HS-27A (cell line): ENCODE results near the gene KIF7.
"Not testable (repeated sequence)": the region's sequence is repeated elsewhere in the genome, so short reads cannot be mapped to it uniquely, and the experiment has no call there.

Experiments used
- DNase-seq: peaks from one replicate; pipeline ENCODE4 v3.0.0-alpha.2; 2012; ENCODE audit warnings: low read depth, missing footprints

Gene KIF7, protein sequence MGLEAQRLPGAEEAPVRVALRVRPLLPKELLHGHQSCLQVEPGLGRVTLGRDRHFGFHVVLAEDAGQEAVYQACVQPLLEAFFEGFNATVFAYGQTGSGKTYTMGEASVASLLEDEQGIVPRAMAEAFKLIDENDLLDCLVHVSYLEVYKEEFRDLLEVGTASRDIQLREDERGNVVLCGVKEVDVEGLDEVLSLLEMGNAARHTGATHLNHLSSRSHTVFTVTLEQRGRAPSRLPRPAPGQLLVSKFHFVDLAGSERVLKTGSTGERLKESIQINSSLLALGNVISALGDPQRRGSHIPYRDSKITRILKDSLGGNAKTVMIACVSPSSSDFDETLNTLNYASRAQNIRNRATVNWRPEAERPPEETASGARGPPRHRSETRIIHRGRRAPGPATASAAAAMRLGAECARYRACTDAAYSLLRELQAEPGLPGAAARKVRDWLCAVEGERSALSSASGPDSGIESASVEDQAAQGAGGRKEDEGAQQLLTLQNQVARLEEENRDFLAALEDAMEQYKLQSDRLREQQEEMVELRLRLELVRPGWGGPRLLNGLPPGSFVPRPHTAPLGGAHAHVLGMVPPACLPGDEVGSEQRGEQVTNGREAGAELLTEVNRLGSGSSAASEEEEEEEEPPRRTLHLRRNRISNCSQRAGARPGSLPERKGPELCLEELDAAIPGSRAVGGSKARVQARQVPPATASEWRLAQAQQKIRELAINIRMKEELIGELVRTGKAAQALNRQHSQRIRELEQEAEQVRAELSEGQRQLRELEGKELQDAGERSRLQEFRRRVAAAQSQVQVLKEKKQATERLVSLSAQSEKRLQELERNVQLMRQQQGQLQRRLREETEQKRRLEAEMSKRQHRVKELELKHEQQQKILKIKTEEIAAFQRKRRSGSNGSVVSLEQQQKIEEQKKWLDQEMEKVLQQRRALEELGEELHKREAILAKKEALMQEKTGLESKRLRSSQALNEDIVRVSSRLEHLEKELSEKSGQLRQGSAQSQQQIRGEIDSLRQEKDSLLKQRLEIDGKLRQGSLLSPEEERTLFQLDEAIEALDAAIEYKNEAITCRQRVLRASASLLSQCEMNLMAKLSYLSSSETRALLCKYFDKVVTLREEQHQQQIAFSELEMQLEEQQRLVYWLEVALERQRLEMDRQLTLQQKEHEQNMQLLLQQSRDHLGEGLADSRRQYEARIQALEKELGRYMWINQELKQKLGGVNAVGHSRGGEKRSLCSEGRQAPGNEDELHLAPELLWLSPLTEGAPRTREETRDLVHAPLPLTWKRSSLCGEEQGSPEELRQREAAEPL (N-terminal part only)

DNA sequence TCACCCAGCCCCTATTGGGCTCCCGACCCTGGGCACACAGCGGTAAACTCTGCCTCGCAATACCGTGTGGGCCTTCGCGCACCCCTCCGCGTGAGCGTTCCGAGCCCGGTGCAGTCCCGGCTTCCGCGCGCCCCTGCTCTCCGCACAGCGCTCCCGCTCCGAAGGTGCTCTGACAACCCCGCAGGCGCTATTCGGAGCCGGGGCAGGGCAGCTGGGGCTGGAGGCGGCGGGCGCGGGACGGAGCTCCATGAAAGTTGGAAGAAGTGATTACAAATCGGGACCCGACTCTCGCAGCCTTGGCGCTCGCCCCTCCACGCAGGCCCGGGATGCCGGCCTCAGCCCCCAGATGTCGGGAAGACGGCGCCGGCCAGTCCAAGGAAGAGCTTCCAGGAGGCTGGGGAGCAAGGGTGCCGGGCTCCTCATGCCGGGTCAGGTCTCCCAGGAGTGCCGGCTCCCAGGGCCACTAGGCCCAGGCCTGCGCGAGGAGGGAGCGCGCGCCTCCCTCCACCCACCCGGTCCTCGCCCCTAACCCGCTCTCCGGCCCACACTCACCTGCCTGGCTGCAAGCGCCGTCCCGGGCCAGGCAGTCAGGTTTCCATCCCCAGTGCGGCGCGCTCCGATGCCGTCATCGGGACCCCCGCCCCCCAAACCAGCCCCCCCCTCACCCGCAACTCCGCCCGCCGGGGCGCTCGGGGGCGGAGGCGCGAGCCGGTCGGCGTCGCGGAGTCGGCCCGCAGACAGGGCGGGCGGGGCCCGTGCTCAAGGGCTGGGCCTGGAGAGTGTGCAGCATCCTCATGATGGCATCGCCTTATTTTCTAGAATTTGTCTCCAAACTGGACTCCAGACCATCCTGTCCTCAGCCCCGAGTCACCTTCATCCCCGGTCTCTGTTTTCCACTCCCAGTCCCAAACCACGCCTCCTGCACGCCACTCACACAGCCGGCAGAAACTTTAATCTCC, at the start of gene KIF7:
Gene KIF7, minus strand, starts transcription at position 621 of the 959 bp plus-strand sequence. CDS start 2,537 bp downstream, outside the sequence.
- DNase-seq: no peak

DNA sequence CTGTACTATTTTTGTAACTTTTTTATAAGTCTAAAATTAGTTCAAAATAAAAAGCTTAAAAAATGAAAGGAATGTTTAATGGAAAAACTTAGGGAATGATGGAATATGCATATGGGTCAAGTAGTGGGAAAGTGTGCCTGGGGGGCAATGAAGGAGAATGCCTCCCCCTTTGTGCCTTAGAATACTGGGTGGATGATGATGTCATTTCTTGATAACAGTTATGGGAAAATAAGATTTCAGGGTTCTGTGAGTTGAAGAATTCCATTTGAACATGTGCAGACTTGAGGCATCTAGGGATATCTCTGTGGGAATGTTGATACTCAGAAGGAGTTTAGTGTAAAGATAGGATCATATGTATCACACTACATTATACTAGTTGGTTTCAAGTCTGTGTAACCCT, 49.1 kb upstream of the KIF7 start:
- no peak for DNase-seq

- DNase-seq: no peak
Observed at GRCh38 chr15:89695198-89695597, 39.9 kb upstream of the KIF7 start.

GRCh38 chr15:89693696-89694095, 38.4 kb upstream of the KIF7 start:
- DNase-seq: no peak

- no peak for DNase-seq
Observed at GRCh38 chr15:89693091-89693490, 37.8 kb upstream of the KIF7 start.

DNA sequence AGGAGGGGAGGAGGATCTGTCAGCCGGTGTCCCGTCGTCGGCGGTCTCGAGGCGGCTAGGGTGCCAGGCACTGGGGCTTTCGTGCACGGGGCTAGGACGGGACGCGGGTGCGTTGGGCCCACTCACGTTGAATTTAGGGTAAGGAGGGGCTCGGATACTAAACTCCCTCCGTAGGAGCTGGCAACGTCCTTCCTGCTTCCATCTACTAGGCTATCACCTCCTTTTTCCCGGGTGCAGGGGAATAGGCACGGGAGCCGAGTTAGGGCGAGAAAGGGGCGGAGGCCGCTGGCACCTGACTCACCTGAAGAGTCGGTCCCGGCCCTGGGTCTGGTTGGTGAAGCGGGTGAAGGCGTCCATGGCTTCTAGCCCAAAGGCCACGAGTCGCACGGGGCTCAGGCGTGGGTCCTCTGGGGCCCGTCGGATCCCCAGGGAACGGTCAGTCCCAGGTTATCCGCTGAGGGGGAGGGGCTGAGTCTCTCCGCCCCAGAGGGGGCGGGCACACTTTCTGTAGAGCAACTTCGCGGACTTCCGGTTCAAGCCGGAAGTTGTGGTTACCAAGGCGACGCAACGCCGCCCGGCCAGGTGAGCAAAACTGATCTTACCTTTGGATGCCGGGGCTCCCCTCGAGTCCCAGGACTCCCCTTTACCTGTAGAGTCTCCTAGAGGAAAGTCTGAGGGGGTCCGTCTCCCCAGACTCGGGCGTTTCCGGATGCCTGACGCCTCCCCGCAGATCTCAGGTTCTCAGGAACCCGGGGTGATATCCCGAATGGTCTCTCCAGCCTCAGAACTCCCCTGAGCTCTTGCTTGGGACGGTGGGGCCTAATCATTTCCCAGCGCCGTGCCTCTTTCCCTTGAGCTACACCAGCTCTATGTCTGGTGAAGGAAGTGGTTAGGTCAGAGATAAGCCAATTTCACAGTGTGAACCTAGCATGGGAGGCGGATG, 35.3 kb upstream of the KIF7 start, which contains the start of the genes PEX11A and WDR93:
Gene PEX11A, minus strand, starts transcription at position 479 of the 943 bp plus-strand sequence. Its CDS starts 122 bp downstream, at position 357.
Gene WDR93, plus strand, starts transcription at position 536 of the 943 bp plus-strand sequence. CDS start 10,936 bp downstream, outside the sequence.
- DNase-seq: peak; percentile 27

- not testable (repeated sequence) for DNase-seq
Observed at GRCh38 chr15:89689930-89690275, 34.6 kb upstream of the KIF7 start.

DNA sequence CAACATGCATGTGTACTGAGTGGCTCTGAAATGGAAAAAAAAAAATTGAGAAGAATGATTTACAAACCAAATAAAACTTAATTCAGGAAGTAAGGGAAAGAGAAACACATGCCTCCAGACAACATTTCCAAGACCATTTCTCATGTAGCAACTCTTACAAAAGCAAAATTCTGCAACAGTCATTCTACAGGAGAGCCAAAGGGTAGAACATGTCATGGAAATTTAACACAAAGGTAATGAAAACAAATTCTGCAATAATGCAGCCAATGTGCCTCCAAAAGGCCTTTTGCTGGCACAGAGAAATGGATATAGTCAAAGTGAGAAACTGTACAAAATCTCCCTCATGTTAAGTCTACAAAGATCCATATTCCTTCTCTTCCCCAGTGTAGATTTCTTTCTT, 31.3 kb upstream of the KIF7 start:
- no peak for DNase-seq

GRCh38 chr15:89685995-89686394, 30.7 kb upstream of the KIF7 start:
- no peak for DNase-seq

DNA sequence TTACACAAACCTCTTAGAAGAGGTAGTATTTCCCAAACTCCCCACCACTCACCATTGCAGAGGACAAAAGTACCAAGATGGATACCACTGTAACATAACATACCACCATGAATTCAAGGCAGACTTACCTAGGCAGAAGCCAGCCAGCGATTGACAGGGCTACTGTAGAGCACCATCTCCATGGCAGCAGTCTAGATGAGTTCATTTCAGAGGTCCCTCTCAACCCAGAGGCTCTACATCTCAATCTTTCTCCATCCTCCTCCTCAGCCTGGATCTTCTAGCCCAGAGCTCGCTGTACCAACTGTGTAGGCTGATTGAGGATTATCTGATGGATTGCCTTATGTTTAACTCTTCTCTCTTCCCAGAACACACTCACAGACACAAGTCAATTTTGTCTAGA, 25.9 kb upstream of the KIF7 start:
- DNase-seq: no peak

GRCh38 chr15:89680282-89680873, 25.1 kb upstream of the KIF7 start:
- no peak for DNase-seq

DNA sequence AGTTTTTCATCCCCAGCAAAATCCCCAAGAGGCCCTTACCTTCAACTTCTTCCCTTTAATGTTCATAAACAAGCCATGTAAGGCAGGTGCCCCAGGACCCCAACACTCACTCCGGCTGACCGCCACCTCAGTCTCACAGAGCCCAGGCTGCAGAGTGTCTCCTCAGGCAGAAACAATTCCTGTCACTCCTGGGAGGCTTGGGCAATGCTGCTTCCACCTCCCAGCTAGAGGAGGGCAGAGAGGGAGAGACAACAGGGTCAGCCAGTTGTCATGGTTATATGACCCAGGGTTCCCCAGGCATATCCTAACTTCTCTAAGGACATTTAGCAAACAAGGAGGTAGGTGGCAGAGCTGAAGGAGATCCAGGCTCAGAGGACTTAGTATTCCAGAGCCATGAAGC, 23.9 kb upstream of the KIF7 start, which contains the start of gene PLIN1:
Gene PLIN1, minus strand, starts transcription at position 156 of the 400 bp plus-strand sequence. CDS start 1,878 bp downstream, outside the sequence.
- no peak for DNase-seq

DNA sequence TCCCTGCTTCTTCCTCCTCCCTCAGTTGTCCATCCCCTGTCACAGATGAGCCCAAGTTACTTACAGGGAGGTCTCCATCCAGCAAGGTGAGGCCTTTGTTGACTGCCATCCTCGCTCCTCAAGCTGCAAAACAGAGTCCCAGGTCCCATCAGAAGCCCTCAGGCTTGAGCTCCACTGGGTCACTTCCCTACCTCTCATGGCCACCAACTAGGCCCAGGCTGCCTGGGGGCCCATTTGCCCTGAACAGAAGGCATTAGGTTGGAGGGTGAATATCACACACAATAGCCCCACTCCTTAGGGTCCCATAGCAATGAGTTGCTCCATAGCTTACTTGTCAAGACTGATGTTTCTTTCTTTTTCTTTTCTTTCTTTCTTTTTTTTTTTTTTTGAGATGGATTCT, 22.1 kb upstream of the KIF7 start:
- DNase-seq: no peak

- DNase-seq: no peak
Observed at GRCh38 chr15:89675606-89676005, 20.3 kb upstream of the KIF7 start.

DNA sequence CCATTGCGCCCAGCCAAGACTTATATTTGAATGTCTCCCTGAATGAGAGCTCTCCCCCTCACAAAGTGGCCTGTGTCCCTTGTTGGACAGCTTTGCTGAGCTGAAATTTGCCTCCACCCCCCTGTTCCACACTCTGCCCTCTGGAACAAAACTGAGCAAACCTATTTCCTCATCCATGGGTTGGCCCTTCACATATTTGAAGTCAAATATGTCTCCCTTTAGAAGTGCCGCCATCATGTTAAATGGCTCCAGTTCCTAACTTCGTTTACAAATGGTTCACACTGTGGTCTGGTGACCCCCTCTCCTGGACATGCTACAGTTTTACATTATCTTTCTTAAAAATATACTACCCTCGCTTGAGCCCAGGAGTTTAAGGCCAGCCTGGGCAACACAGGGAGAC, 19.3 kb upstream of the KIF7 start:
- DNase-seq: no peak

GRCh38 chr15:89673165-89673512, 17.9 kb upstream of the KIF7 start:
- DNase-seq: no peak

DNA sequence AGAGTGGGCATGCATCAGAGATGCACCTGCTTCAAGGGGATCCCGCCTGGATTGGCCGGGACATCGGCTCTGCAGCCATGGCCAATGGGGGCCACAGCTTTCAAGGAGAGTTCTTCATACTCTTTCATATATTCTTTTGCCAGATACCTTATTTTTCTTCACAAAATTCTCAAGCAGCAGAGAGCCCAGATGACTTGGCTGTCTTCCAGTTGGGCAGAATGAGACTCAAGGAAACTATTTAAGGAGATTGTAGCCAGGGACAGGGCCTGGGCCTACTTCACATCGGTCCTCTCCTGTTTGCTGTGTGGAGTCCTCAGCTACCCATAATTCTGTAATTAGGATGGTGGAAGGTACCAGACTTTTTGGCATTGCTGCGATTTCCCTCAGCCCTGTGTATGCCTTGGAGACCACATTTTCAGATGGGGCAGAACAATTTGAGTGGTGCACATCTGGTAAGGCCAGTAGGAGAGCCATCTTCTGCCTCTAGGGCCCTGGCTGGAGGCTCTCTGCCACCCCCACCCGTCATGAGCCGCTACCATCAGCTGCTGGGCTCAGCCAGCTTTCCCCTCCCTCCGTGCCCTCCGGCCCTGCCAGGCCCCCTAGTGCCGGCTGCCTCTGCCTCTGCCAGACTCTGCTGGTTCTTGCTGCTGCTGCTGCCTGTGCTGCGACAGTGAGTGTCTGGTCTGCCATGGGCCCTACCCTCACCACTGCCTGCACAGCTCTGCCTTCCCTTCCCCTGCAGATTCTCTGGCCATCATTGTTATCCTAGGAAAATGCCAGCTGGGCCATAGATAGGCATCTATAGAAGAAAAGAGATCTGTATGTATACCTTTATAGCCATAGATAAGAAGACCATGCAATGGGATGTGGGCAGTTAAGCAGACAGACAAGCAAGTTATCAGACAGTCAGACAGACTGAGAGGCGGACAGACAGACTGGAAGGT, 17.2 kb upstream of the KIF7 start:
- no peak for DNase-seq

GRCh38 chr15:89671687-89672086, 16.4 kb upstream of the KIF7 start:
- DNase-seq: no peak
